SK-N-MC (cell line): Measurements from ENCODE around the gene CCL16.

Experiments
- EZH2 ChIP-seq: fragments of 200-600 bp; sonication (generic); IDR thresholded peaks from one replicate; pipeline ENCODE4 v1.6.1; 2017; ENCODE audit warnings: antibody characterized with exemption
- FOXP2 ChIP-seq: optimal IDR thresholded peaks from 2 replicates; pipeline ENCODE3; 2011; ENCODE audit warnings: mild to moderate bottlenecking, moderate library complexity; ENCODE audit not compliant: insufficient read depth; ENCODE audit errors: extremely low read length, control extremely low read depth
- POLR2AphosphoS5 ChIP-seq: IDR thresholded peaks from 2 replicates; pipeline ENCODE4 v1.6.1; 2012; ENCODE audit warnings: mild to moderate bottlenecking, low read depth, low read length, borderline replicate concordance

- TF ChIP-seq EZH2 = no peak
- TF ChIP-seq POLR2AphosphoS5 = no peak
- no peak for TF ChIP-seq FOXP2
These were observed 36.5 kb upstream of the CCL16 start, which contains the start of gene CCL23 for GRCh38 chr17:36017799-36018198.
